Activated T-helper 17 cell treated with anti-CD3 and anti-CD28 coated beads, Interleukin-2, amount 50 U/mL, for 72 hours (primary cell): ENCODE data around the gene MYF6. TPM values are rescaled to one million over a fixed set of nuclear protein-coding genes. Genes with fewer than 3 reads are reported as not detected.
"Not testable (repeated sequence)": the region's sequence is repeated elsewhere in the genome, so short reads cannot be mapped to it uniquely, and the experiment has no call there.

Experiments used
- ATAC-seq: fragments of 150-1000 bp; cut with Tn5 transposase; replicated peaks from 2 replicates; pipeline ENCODE4 v1.10.0; 2021; ENCODE audit warnings: mild to moderate bottlenecking, moderate library complexity
- H3K27ac Mint-ChIP-seq: one replicate; pipeline ENCODE4 v1.8.0; 2022; ENCODE audit warnings: mixed read lengths
- H3K27me3 Mint-ChIP-seq: one replicate; pipeline ENCODE4 v1.8.0; 2022; ENCODE audit warnings: mixed read lengths
- H3K36me3 Mint-ChIP-seq: one replicate; pipeline ENCODE4 v1.8.0; 2022; ENCODE audit warnings: low read depth, mild to moderate bottlenecking, mixed read lengths
- H3K4me1 Mint-ChIP-seq: one replicate; pipeline ENCODE4 v1.8.0; 2022; ENCODE audit warnings: mixed read lengths
- H3K4me3 Mint-ChIP-seq: one replicate; pipeline ENCODE4 v1.8.0; 2022; ENCODE audit warnings: mild to moderate bottlenecking, mixed read lengths
- H3K9me3 Mint-ChIP-seq: one replicate; pipeline ENCODE4 v1.8.0; 2022; ENCODE audit warnings: mixed read lengths
- total RNA-seq, 2 donors: library from RNA; stranded (reverse); gene quantifications; one replicate each; pipeline ENCODE4 v1.2.3, GENCODE V29; 2022

Gene MYF6
- not detected for total RNA-seq

- Mint-ChIP-seq H3K4me1 (no peaks in the 10 kb centered on the region), H3K9me3 (peaks cover 5% of the 10 kb centered on the region), H3K36me3 (no peaks in the 10 kb centered on the region), H3K27ac (no peak within 1 kb of the TSS), H3K27me3 (peaks cover 22% of the 10 kb centered on the region), H3K4me3 (no peak within 1 kb of the TSS)
- no peak for ATAC-seq
These were observed at the start of gene MYF6 for GRCh38 chr12:80707126-80707829. Gene MYF6 (plus strand): TSS chr12:80707634. CDS start chr12:80707720, 86 bp downstream.

GRCh38 chr12:80659512-80660063 is 47.8 kb upstream of the MYF6 start:
- H3K36me3 Mint-ChIP-seq: no peaks in the 10 kb centered on the region
- ATAC-seq: no peak
- H3K4me3 Mint-ChIP-seq: no peak overlapping the region
- H3K27me3 Mint-ChIP-seq: no peaks in the 10 kb centered on the region
- H3K27ac Mint-ChIP-seq: no peak overlapping the region
- peaks cover 4% of the 10 kb centered on the region for H3K9me3 Mint-ChIP-seq
- no peaks in the 10 kb centered on the region for H3K4me1 Mint-ChIP-seq

DNA sequence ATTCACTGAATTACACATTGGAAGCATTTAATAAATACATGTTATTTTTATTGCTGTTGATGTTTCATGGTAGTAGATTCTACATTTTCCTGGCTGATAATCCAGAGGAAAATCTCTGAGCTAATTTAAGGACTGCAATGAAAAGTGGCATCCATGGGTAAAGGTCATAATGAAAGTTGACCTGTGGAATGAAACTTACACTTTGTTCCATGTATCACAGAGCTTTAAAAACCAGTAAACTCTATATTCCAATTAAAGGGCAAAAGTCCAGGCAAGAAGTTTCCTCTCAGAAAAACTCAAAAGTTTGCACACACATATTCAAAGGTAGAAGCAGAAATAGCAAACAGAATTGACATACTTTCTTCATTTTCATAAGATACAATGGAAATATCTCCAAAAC is 44.8 kb upstream of the MYF6 start:
- Mint-ChIP-seq H3K27ac (no peak overlapping the region), H3K4me1 (no peaks in the 10 kb centered on the region), H3K4me3 (no peak overlapping the region), H3K36me3 (no peaks in the 10 kb centered on the region), H3K27me3 (no peaks in the 10 kb centered on the region), H3K9me3 (peaks cover 9% of the 10 kb centered on the region)
- no peak for ATAC-seq

GRCh38 chr12:80670214-80670613 is 37.2 kb upstream of the MYF6 start:
- no peaks in the 10 kb centered on the region for H3K4me1 Mint-ChIP-seq
- no peak overlapping the region for H3K4me3 Mint-ChIP-seq

DNA sequence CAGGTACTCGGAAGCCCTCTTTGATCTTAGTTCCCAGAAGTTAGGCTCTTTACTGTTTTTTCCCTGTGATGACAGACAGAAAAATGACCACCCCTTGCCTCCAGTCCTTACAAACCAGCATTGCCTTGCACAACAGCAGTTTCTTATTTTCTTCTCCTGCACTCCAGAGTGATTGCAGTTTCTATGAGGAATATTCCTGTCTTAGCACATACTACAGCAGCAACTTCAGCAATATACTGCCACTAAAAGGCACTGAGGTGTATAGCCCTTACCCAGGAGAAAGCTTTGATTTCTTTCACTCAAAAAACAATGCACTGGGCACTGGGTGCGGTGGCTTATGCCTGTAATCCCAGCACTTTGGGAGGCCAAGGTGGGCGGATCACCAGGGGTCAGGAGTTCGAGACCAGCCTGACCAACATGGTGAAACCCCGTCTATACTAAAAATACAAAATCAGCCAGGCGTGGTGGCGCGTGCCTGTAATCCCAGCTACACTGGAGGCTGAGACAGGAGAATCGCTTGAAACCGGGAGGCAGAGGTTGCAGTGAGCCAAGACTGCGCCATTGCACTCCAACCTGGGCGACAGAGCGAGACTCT is 31.3 kb upstream of the MYF6 start:
- H3K4me3 Mint-ChIP-seq, H3K27ac Mint-ChIP-seq, H3K36me3 Mint-ChIP-seq, ATAC-seq, H3K27me3 Mint-ChIP-seq, H3K4me1 Mint-ChIP-seq, H3K9me3 Mint-ChIP-seq: not testable (repeated sequence)

More at GRCh38 chr12:80670214-80670613, 37.2 kb upstream of the MYF6 start:
- no peaks in the 10 kb centered on the region for H3K36me3 Mint-ChIP-seq
- H3K27ac Mint-ChIP-seq: no peak overlapping the region
- no peaks in the 10 kb centered on the region for H3K27me3 Mint-ChIP-seq
- H3K9me3 Mint-ChIP-seq: peaks cover 10% of the 10 kb centered on the region
- no peak for ATAC-seq

DNA sequence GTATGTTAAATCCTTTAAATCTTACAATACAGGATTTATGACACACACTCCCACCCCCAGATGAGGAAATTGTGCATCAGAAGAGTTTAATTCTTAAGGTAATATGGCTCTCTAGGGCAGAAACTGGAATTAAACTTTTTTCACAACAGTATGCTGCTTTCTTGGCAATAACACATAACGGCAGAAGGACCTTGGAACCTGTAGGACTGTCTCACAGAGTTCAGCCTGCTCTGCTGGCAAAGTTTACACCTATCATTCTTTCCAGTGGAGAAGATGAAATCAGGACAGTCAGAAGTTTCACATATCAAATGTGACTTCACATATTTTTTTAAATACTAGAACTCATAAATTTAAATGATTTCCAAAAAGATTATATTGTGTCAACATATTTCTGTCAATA is 30.6 kb upstream of the MYF6 start:
- Mint-ChIP-seq H3K27ac (no peak overlapping the region), H3K9me3 (peaks cover 1% of the 10 kb centered on the region), H3K4me3 (no peak overlapping the region), H3K4me1 (no peaks in the 10 kb centered on the region), H3K36me3 (no peaks in the 10 kb centered on the region), H3K27me3 (no peaks in the 10 kb centered on the region)
- no peak for ATAC-seq

DNA sequence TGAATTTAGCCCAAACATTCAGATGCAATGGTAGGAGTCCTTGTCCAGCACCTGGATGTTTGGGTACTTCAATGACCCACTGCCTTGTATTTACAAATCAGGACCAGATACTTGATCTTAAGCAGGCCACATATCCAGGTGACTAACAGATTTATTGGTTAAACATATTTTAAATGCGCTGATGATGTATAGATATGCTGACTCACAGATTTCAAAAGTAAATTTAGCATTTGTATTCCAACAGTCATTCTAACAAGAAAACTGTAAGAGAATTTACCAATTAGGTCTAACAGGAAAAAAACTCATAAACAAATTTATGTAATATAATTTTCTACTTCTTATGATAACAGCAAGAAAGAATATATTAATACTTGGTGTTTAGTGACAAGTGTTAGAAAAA is 29.4 kb upstream of the MYF6 start:
- H3K4me3 Mint-ChIP-seq: no peak overlapping the region
- no peaks in the 10 kb centered on the region for H3K9me3 Mint-ChIP-seq
- ATAC-seq: no peak
- no peaks in the 10 kb centered on the region for H3K4me1 Mint-ChIP-seq
- H3K36me3 Mint-ChIP-seq: no peaks in the 10 kb centered on the region
- H3K27me3 Mint-ChIP-seq: no peaks in the 10 kb centered on the region
- no peak overlapping the region for H3K27ac Mint-ChIP-seq

GRCh38 chr12:80679346-80680131 is 27.9 kb upstream of the MYF6 start:
- Mint-ChIP-seq H3K36me3 (no peaks in the 10 kb centered on the region), H3K27me3 (no peaks in the 10 kb centered on the region), H3K4me1 (no peaks in the 10 kb centered on the region), H3K9me3 (no peaks in the 10 kb centered on the region), H3K27ac (no peak overlapping the region), H3K4me3 (no peak overlapping the region)
- no peak for ATAC-seq

DNA sequence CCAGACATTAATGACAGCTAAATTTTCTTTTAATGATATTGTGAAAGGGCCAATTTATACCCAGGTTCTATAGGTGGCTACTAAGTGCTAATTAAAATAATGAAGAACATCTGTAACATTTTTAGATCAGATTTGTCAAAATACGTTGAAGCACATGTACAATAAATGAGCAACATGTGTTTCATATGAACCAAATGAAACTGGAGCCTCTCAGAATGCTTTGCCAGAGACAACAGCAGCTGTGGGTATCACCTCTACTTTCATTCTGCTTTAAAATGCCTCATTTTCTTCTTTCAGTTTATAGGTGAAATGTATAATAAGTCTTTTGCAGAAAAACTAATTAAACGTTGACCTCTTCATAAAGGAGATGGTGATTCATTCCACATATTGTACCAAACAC is 26.1 kb upstream of the MYF6 start:
- ATAC-seq: no peak
- no peaks in the 10 kb centered on the region for H3K4me1 Mint-ChIP-seq
- H3K9me3 Mint-ChIP-seq: no peaks in the 10 kb centered on the region
- no peak overlapping the region for H3K4me3 Mint-ChIP-seq
- H3K36me3 Mint-ChIP-seq: no peaks in the 10 kb centered on the region
- H3K27ac Mint-ChIP-seq: no peak overlapping the region
- no peaks in the 10 kb centered on the region for H3K27me3 Mint-ChIP-seq

DNA sequence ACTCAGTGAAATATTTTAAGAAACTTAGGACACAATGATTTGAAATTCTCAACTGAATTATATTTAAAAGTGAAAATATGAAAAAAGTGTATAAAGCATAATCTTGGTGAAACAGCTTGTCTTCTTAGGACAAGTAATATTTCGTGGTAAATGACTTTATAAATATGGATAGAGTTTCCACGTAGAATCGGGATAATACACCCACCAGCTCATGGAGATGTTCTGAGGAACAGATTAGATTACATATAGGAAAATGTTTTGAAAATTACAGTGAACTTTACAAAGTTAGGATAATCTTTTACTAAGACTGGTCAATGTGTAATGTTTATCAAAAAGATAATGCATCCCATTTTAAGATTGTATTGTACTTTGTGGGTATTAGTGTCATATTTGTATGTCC is 25.6 kb upstream of the MYF6 start:
- no peaks in the 10 kb centered on the region for H3K4me1 Mint-ChIP-seq
- no peaks in the 10 kb centered on the region for H3K9me3 Mint-ChIP-seq
- no peak overlapping the region for H3K27ac Mint-ChIP-seq
- ATAC-seq: no peak
- no peaks in the 10 kb centered on the region for H3K36me3 Mint-ChIP-seq
- H3K4me3 Mint-ChIP-seq: no peak overlapping the region
- no peaks in the 10 kb centered on the region for H3K27me3 Mint-ChIP-seq

DNA sequence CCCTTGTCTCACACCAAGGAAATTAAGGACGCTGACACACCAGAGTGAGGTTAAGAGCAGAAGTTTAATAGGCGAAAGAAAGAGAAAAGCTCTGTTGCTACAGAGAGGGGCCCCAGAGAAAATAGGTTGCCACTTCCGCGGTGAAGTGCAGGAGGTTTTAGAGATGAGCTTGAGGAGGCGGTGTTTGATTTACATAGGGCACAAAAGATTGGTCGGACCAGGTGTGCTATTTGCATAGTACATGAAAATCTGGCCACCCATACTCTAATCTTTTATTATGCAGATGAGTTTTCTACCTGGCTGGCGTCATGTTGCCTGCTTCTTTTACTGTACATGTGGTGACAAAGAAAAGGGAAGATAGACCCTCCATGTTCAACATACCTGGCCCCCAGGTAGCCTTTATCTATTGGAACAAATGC is 23.3 kb upstream of the MYF6 start:
- ATAC-seq: no peak
- Mint-ChIP-seq H3K4me1 (no peaks in the 10 kb centered on the region), H3K9me3 (no peaks in the 10 kb centered on the region), H3K36me3 (no peaks in the 10 kb centered on the region), H3K4me3 (no peak overlapping the region), H3K27me3 (no peaks in the 10 kb centered on the region), H3K27ac (no peak overlapping the region)

DNA sequence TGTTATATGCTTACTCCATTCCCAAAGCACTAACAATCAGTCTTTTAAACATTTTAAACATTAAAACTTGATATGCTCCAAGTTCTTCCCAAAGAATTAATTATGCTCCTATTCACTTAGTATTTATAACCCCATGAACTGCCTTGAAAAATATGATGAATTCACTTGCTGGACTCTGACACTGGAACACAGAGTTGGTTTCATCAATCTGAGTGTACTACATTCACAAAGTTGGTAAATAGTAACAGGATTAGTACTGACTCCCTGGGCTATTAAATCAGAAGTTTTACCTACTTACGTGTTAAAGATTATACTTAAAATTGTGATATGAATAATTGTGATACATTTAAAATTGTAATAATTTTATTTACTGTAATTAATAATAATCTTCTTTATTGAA is 17.3 kb upstream of the MYF6 start:
- Mint-ChIP-seq H3K9me3 (peaks cover 4% of the 10 kb centered on the region), H3K4me3 (no peak overlapping the region), H3K27me3 (no peaks in the 10 kb centered on the region), H3K36me3 (no peaks in the 10 kb centered on the region), H3K4me1 (no peaks in the 10 kb centered on the region), H3K27ac (no peak overlapping the region)
- no peak for ATAC-seq

GRCh38 chr12:80690513-80690912 is 16.9 kb upstream of the MYF6 start:
- Mint-ChIP-seq H3K9me3 (peaks cover 4% of the 10 kb centered on the region), H3K27ac (no peak overlapping the region), H3K27me3 (no peaks in the 10 kb centered on the region), H3K4me3 (no peak overlapping the region), H3K4me1 (no peaks in the 10 kb centered on the region), H3K36me3 (no peaks in the 10 kb centered on the region)
- no peak for ATAC-seq

DNA sequence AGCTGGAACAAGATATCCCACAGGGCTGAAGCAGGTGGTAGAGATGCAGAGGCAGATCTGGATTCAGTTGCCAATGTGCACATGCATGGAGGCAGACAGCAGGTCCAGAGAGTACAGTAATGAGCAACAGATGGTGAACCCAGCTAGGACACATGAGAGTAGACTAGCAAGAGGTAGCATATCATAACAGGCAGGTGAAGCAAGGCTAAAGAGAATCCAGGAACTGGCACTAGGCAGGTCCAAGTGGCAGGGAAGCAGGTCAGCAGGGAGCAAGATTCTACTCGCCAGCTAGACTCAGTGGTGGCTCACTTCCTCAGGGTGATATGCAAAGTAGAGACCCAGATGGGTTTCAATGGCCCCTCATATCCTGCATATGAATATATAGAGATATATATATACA is 15.3 kb upstream of the MYF6 start:
- Mint-ChIP-seq H3K4me3 (no peak overlapping the region), H3K27me3 (no peaks in the 10 kb centered on the region)

More for the DNA sequence above, 15.3 kb upstream of the MYF6 start:
- Mint-ChIP-seq H3K27ac (no peak overlapping the region), H3K4me1 (no peaks in the 10 kb centered on the region), H3K9me3 (peaks cover 4% of the 10 kb centered on the region), H3K36me3 (no peaks in the 10 kb centered on the region)
- ATAC-seq: no peak
